Keratinocyte (primary cell): Measurements from ENCODE around the gene EPHA2.

ENCODE experiments used
- EZH2 ChIP-seq: IDR thresholded peaks from one replicate; pipeline ENCODE4 v1.6.1; 2012; ENCODE audit warnings: inconsistent platforms, mild to moderate bottlenecking, low read length, moderate library complexity
- TF ChIP-seq, protein P1 (sequence below), 3 experiments: IDR thresholded peaks in 1 of 3; conservative IDR thresholded peaks in 1 of 3; optimal IDR thresholded peaks in 1 of 3; 2 replicates in 2 of 3; 3 replicates in 1 of 3; pipeline versions ENCODE3 to v1.5.1; 2011; ENCODE audit warnings: low read length in 3 of 3, mild to moderate bottlenecking in 3 of 3, moderate library complexity in 2 of 3, control low read depth in 1 of 3, inconsistent platforms in 1 of 3; ENCODE audit not compliant: insufficient read depth in 2 of 3; ENCODE audit errors: extremely low read depth in 1 of 3

- TF ChIP-seq, protein P1, sequence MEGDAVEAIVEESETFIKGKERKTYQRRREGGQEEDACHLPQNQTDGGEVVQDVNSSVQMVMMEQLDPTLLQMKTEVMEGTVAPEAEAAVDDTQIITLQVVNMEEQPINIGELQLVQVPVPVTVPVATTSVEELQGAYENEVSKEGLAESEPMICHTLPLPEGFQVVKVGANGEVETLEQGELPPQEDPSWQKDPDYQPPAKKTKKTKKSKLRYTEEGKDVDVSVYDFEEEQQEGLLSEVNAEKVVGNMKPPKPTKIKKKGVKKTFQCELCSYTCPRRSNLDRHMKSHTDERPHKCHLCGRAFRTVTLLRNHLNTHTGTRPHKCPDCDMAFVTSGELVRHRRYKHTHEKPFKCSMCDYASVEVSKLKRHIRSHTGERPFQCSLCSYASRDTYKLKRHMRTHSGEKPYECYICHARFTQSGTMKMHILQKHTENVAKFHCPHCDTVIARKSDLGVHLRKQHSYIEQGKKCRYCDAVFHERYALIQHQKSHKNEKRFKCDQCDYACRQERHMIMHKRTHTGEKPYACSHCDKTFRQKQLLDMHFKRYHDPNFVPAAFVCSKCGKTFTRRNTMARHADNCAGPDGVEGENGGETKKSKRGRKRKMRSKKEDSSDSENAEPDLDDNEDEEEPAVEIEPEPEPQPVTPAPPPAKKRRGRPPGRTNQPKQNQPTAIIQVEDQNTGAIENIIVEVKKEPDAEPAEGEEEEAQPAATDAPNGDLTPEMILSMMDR (optimal IDR thresholded peaks at IDR 0.05 in 1 of 3, IDR thresholded peaks at IDR 0.05 in 1 of 3, conservative IDR thresholded peaks at IDR 0.05 in 1 of 3; ENCODE audit: extremely low read depth in 1 of 3, insufficient read depth in 2 of 3, low read length in 3 of 3): no peak
- no peak for TF ChIP-seq EZH2
Observed at GRCh38 chr1:16119504-16119903, 36.4 kb downstream of the EPHA2 start.
